Vagina (tissue), 2 donors: ENCODE results near the gene AVPR1B. TPM values are rescaled to one million over a fixed set of nuclear protein-coding genes. Genes with fewer than 3 reads are reported as not detected.

Experiments used
- DNase-seq, 2 donors: peaks; one replicate each; pipeline ENCODE4 v3.0.0-alpha.2; 2017; ENCODE audit errors: extremely low spot score in 2 of 2
- H3K27ac ChIP-seq: fragments of 200-600 bp; sonication (generic); one replicate; pipeline ENCODE4 v1.5.1; 2019
- H3K27me3 ChIP-seq: fragments of 200-600 bp; sonication (generic); one replicate; pipeline ENCODE4 v1.5.1; 2019
- H3K36me3 ChIP-seq, 2 donors: fragments of 200-600 bp; sonication (generic); one replicate each; pipeline ENCODE4 v1.5.1; 2017 to 2019
- H3K4me1 ChIP-seq: fragments of 200-600 bp; sonication (generic); one replicate; pipeline ENCODE4 v1.5.1; 2019
- H3K4me3 ChIP-seq, 2 donors: fragments of 200-600 bp; sonication (generic); 1 replicate in 1 of 2; 2 replicates in 1 of 2; pipeline ENCODE4 v1.5.1; 2016 to 2019
- H3K9me3 ChIP-seq: fragments of 200-600 bp; sonication (generic); one replicate; pipeline ENCODE4 v1.5.1; 2019
- CTCF ChIP-seq, 3 experiments: fragments of 450-650 bp in 2 of 3; fragments of 200-600 bp in 1 of 3; sonication (generic) in 1 of 3; IDR thresholded peaks; one replicate each; pipeline ENCODE4 v1.5.1; 2017 to 2019; ENCODE audit warnings: antibody characterized with exemption in 3 of 3, mild to moderate bottlenecking in 2 of 3, moderate library complexity in 2 of 3
- POLR2A ChIP-seq, 2 donors: fragments of 450-650 bp; IDR thresholded peaks; one replicate each; pipeline ENCODE4 v1.6.1; 2017; ENCODE audit warnings: antibody characterized with exemption in 2 of 2, mild to moderate bottlenecking in 2 of 2, moderate library complexity in 2 of 2
- POLR2AphosphoS5 ChIP-seq, 2 donors: sonication (generic); formaldehyde crosslinking; IDR thresholded peaks; one replicate each; pipeline ENCODE4 v1.9.0; 2017; ENCODE audit warnings: antibody characterized with exemption in 2 of 2, mild to moderate bottlenecking in 2 of 2, low read depth in 1 of 2; ENCODE audit not compliant: insufficient read depth in 1 of 2
- intact Hi-C: fragments of 100-400 bp; cut with DNase I; formaldehyde crosslinking; loops from one replicate; pipeline ENCODE4 v1.15.1; 2023
- total RNA-seq: library from RNA; depleted of rRNA; stranded (reverse); fragments of >200 nt; gene quantifications from one replicate; pipeline ENCODE4 v1.2.3, GENCODE V29; 2016

AVPR1B gene
- total RNA-seq, 1 donor from 2014 or later: not detected

GRCh38 chr1:206142770-206143169, 25.6 kb upstream of the AVPR1B start:
- no peak for DNase-seq
- H3K4me1 ChIP-seq: no peaks in the 10 kb centered on the region
- no peak for TF ChIP-seq CTCF (IDR thresholded peaks at IDR 0.05)
- TF ChIP-seq POLR2AphosphoS5 (IDR thresholded peaks at IDR 0.05; ENCODE audit: insufficient read depth in 1 of 2, low read depth in 1 of 2): no peak
- TF ChIP-seq POLR2A (IDR thresholded peaks at IDR 0.05): no peak
- no peaks in the 10 kb centered on the region for H3K27me3 ChIP-seq
- no peak overlapping the region for H3K4me3 ChIP-seq
- intact Hi-C loops: no loop called here
- no peaks in the 10 kb centered on the region for H3K36me3 ChIP-seq
- no peaks in the 10 kb centered on the region for H3K9me3 ChIP-seq
- H3K27ac ChIP-seq: no peak overlapping the region

DNA sequence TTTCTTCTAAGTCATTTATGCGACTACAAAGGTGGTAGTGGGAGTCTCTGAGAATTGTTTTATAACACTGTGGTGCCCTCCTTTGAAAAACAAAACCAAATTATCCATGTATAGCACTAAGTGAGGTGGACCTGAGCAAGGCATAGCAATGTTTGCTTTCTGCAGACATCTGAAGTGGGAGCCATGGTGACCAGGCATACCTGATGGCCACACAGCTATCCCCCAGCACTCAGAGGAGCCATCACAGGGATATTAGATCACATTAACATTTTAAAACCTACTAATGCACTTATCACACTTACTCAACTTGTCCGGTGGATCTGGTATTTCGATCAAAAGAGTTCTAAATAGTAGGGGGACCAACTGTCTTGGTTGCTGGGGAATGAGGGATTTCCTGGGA, 24.8 kb upstream of the AVPR1B start:
- no peak for DNase-seq
- H3K27me3 ChIP-seq: no peaks in the 10 kb centered on the region
- no peaks in the 10 kb centered on the region for H3K36me3 ChIP-seq
- no peak overlapping the region for H3K27ac ChIP-seq
- H3K4me3 ChIP-seq: no peak overlapping the region
- no peaks in the 10 kb centered on the region for H3K4me1 ChIP-seq
- no peaks in the 10 kb centered on the region for H3K9me3 ChIP-seq
- intact Hi-C loops: no loop called here
- TF ChIP-seq CTCF (IDR thresholded peaks at IDR 0.05) (no peak), POLR2AphosphoS5 (IDR thresholded peaks at IDR 0.05; ENCODE audit: insufficient read depth in 1 of 2, low read depth in 1 of 2) (no peak), POLR2A (IDR thresholded peaks at IDR 0.05) (no peak)

- H3K27me3 ChIP-seq: no peaks in the 10 kb centered on the region
- no peak for DNase-seq
- no peaks in the 10 kb centered on the region for H3K4me1 ChIP-seq
- TF ChIP-seq POLR2A (IDR thresholded peaks at IDR 0.05): no peak
- no peak for TF ChIP-seq CTCF (IDR thresholded peaks at IDR 0.05)
- TF ChIP-seq POLR2AphosphoS5 (IDR thresholded peaks at IDR 0.05; ENCODE audit: insufficient read depth in 1 of 2, low read depth in 1 of 2): no peak
- H3K4me3 ChIP-seq: no peak overlapping the region
- H3K36me3 ChIP-seq: no peaks in the 10 kb centered on the region
- intact Hi-C loops: no loop called here
- H3K27ac ChIP-seq: no peak overlapping the region
- H3K9me3 ChIP-seq: no peaks in the 10 kb centered on the region
Observed at GRCh38 chr1:206136241-206136640, 19.1 kb upstream of the AVPR1B start.

DNA sequence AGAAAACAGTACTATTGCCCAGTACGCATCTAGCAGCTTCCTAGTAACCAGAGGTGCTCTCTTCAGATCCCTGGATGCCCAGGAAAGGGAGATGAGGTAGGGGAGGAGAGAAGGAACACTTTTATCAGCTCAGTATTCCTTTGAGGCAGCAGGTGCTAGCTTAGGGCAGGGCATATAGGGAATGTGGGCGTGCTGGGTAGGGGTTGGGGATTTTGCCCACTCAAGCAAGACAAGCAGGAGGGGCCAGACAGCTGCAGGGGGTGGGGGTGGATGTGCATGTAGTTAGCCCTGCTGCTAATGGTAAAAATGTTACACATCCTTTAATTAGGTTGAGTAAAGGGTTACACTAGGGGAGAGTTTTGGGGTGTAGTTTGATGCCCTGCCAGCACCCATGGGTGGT, 18.1 kb upstream of the AVPR1B start:
- no peak for DNase-seq
- TF ChIP-seq POLR2AphosphoS5 (IDR thresholded peaks at IDR 0.05; ENCODE audit: insufficient read depth in 1 of 2, low read depth in 1 of 2) (no peak), POLR2A (IDR thresholded peaks at IDR 0.05) (no peak), CTCF (IDR thresholded peaks at IDR 0.05) (no peak)
- H3K4me1 ChIP-seq: no peaks in the 10 kb centered on the region

GRCh38 chr1:206133751-206134415, 16.7 kb upstream of the AVPR1B start:
- no peak for DNase-seq
- no peak overlapping the region for H3K27ac ChIP-seq
- H3K4me3 ChIP-seq: no peak overlapping the region
- H3K27me3 ChIP-seq: no peaks in the 10 kb centered on the region
- H3K36me3 ChIP-seq: no peaks in the 10 kb centered on the region
- intact Hi-C loops: no loop called here
- no peaks in the 10 kb centered on the region for H3K4me1 ChIP-seq
- H3K9me3 ChIP-seq: no peaks in the 10 kb centered on the region
- no peak for TF ChIP-seq POLR2A (IDR thresholded peaks at IDR 0.05)
- TF ChIP-seq POLR2AphosphoS5 (IDR thresholded peaks at IDR 0.05; ENCODE audit: insufficient read depth in 1 of 2, low read depth in 1 of 2): no peak
- TF ChIP-seq CTCF (IDR thresholded peaks at IDR 0.05): no peak

More for the DNA sequence above, 18.1 kb upstream of the AVPR1B start:
- Histone ChIP-seq H3K36me3 (no peaks in the 10 kb centered on the region), H3K4me3 (no peak overlapping the region), H3K9me3 (no peaks in the 10 kb centered on the region), H3K27me3 (no peaks in the 10 kb centered on the region), H3K27ac (no peak overlapping the region)
- intact Hi-C loops: no loop called here
